Coronary artery (tissue), 2 donors: ENCODE data around the gene KAT8.
A peak's percentile ranks its signal among the peaks of the same experiment; 100 is the strongest.
"Not testable (repeated sequence)": the region's sequence is repeated elsewhere in the genome, so short reads cannot be mapped to it uniquely, and the experiment has no call there.

Experiments used
- DNase-seq: peaks from one replicate; pipeline ENCODE4 v3.0.0-alpha.2; 2017; ENCODE audit warnings: low spot score
- H3K27ac ChIP-seq, 2 donors: fragments of 200-600 bp; sonication (generic); one replicate each; pipeline ENCODE4 v1.5.1; 2016 to 2019
- H3K4me3 ChIP-seq: fragments of 200-600 bp; sonication (generic); 2 replicates; pipeline ENCODE4 v1.5.1; 2016; ENCODE audit warnings: mild to moderate bottlenecking, moderate library complexity
- CTCF ChIP-seq: fragments of 200-600 bp; sonication (generic); IDR thresholded peaks from one replicate; pipeline ENCODE4 v1.5.1; 2019; ENCODE audit warnings: antibody characterized with exemption

Gene KAT8

GRCh38 chr16:31094424-31095120 lies 22.9 kb upstream of the KAT8 start, which contains the start of gene VKORC1:
TSS of gene VKORC1 (minus strand) at chr16:31094797. CDS start at chr16:31094729, 68 bp downstream.
- DNase-seq, result peak; percentile 98
- Histone ChIP-seq H3K27ac (peak within 1 kb of the TSS; percentile 77 to 94), H3K4me3 (peak within 1 kb of the TSS; percentile 93)
- no peak for TF ChIP-seq CTCF

GRCh38 chr16:31099860-31100638 lies 17.4 kb upstream of the KAT8 start:
- no peak for DNase-seq
- TF ChIP-seq CTCF, result no peak

GRCh38 chr16:31100876-31101641 lies 16.4 kb upstream of the KAT8 start:
- not testable (repeated sequence) for DNase-seq, H3K27ac ChIP-seq, H3K4me3 ChIP-seq

More at GRCh38 chr16:31099860-31100638, 17.4 kb upstream of the KAT8 start:
- Histone ChIP-seq H3K27ac (no peak overlapping the region), H3K4me3 (no peak overlapping the region)

- Histone ChIP-seq H3K27ac (peak overlapping the region in 1 of 2 donors; percentile 65), H3K4me3 (peak overlapping the region; percentile 62)
- TF ChIP-seq CTCF, result peak; percentile 70
- DNase-seq, result no peak
Observed at GRCh38 chr16:31105677-31106213, 11.7 kb upstream of the KAT8 start.

GRCh38 chr16:31106509-31107464 lies 10.7 kb upstream of the KAT8 start:
- Histone ChIP-seq H3K27ac (no peak overlapping the region), H3K4me3 (no peak overlapping the region)
- TF ChIP-seq CTCF, result no peak
- no peak for DNase-seq

- H3K4me3 ChIP-seq, result no peak overlapping the region
- no peak for DNase-seq
- H3K27ac ChIP-seq, result no peak overlapping the region
- TF ChIP-seq CTCF, result no peak
Observed at GRCh38 chr16:31107465-31107867, 10.0 kb upstream of the KAT8 start.
